Keratinocyte (primary cell): ENCODE results near the gene SMIM32. TPM values are rescaled to one million over a fixed set of nuclear protein-coding genes. Genes with fewer than 3 reads are reported as not detected.

Experiments
- DNase-seq: peaks from one replicate; pipeline ENCODE4 v3.0.0-alpha.2; 2011; ENCODE audit warnings: low read depth, missing footprints, low spot score
- FAIRE-seq: peaks from 2 replicates; lab custom pipeline; 2011; peaks lifted over from hg19 to GRCh38; lab: Jason Lieb, UNC
- H2AFZ ChIP-seq: 2 replicates; pipeline ENCODE4 v1.6.0; 2012; ENCODE audit warnings: low read length, control low read depth, inconsistent platforms; ENCODE audit not compliant: control insufficient read depth
- H3K27ac ChIP-seq: 2 replicates; pipeline ENCODE4 v1.5.1; 2011; ENCODE audit warnings: low read length; ENCODE audit not compliant: control insufficient read depth, insufficient read depth
- H3K27me3 ChIP-seq: 3 replicates; pipeline ENCODE4 v1.6.0; 2011; ENCODE audit warnings: low read length; ENCODE audit not compliant: control insufficient read depth, insufficient read depth; ENCODE audit errors: extremely low read depth
- H3K36me3 ChIP-seq, 2 experiments: 2 replicates in 1 of 2; 3 replicates in 1 of 2; pipeline ENCODE4 v1.5.1; 2011; ENCODE audit warnings: low read length in 2 of 2, mild to moderate bottlenecking in 1 of 2; ENCODE audit not compliant: control insufficient read depth in 2 of 2, insufficient read depth in 2 of 2; ENCODE audit errors: extremely low read depth in 1 of 2
- H3K4me1 ChIP-seq: 3 replicates; pipeline ENCODE4 v1.5.1; 2011; ENCODE audit warnings: low read length; ENCODE audit not compliant: control insufficient read depth, insufficient read depth; ENCODE audit errors: extremely low read depth
- H3K4me2 ChIP-seq: 3 replicates; pipeline ENCODE4 v1.6.0; 2011; ENCODE audit warnings: low read depth, low read length; ENCODE audit not compliant: control insufficient read depth, insufficient read depth; ENCODE audit errors: extremely low read depth
- H3K4me3 ChIP-seq, 3 experiments: fragments of 200-600 bp in 1 of 3; sonication (generic) in 1 of 3; 2 replicates in 2 of 3; 3 replicates in 1 of 3; pipeline ENCODE4 v1.5.1; 2011 to 2016; ENCODE audit warnings: low read length in 3 of 3, mild to moderate bottlenecking in 3 of 3, control low read depth in 2 of 3, inconsistent platforms in 1 of 3, low read depth in 1 of 3, mixed read lengths in 1 of 3, mixed run types in 1 of 3, moderate library complexity in 1 of 3; ENCODE audit not compliant: control insufficient read depth in 2 of 3, insufficient read depth in 2 of 3; ENCODE audit errors: extremely low read depth in 1 of 3
- H3K79me2 ChIP-seq: 2 replicates; pipeline ENCODE4 v1.6.0; 2012; ENCODE audit warnings: low read length; ENCODE audit not compliant: control insufficient read depth, insufficient read depth
- H3K9ac ChIP-seq: 3 replicates; pipeline ENCODE4 v1.6.0; 2011; ENCODE audit warnings: low read length; ENCODE audit not compliant: control insufficient read depth, insufficient read depth; ENCODE audit errors: extremely low read depth
- H3K9me1 ChIP-seq: 3 replicates; pipeline ENCODE4 v1.6.0; 2011; ENCODE audit warnings: low read length; ENCODE audit not compliant: control insufficient read depth, insufficient read depth; ENCODE audit errors: extremely low read depth
- H3K9me3 ChIP-seq: 2 replicates; pipeline ENCODE4 v1.5.1; 2012; ENCODE audit warnings: low read depth, low read length; ENCODE audit not compliant: control insufficient read depth
- H4K20me1 ChIP-seq: 3 replicates; pipeline ENCODE4 v1.6.0; 2011; ENCODE audit warnings: low read length; ENCODE audit not compliant: control insufficient read depth, insufficient read depth; ENCODE audit errors: extremely low read depth
- EZH2 ChIP-seq: IDR thresholded peaks from one replicate; pipeline ENCODE4 v1.6.1; 2012; ENCODE audit warnings: inconsistent platforms, mild to moderate bottlenecking, low read length, moderate library complexity
- dilution Hi-C: fragments of 300-500 bp; cut with MboI; formaldehyde crosslinking; loops from one replicate; pipeline ENCODE4 v1.7.0; 2020; ENCODE audit warnings: low sequenced_read_pairs; ENCODE audit not compliant: extremely low pct_ligation_motif_present
- polyA plus RNA-seq, 5 experiments: library from polyadenylated mRNA; depleted of rRNA in 3 of 5; stranded (reverse) in 3 of 5; stranded (forward) in 1 of 5; unstranded in 1 of 5; fragments of >200 nt; gene quantifications; 1 replicate in 1 of 5; 2 replicates in 3 of 5; 3 replicates in 1 of 5; pipeline versions ENCODE4 v1.2.1 to v1.2.3, GENCODE V29; 2011 to 2012; ENCODE audit warnings: missing spikeins in 2 of 5, low read depth in 1 of 5, low replicate concordance in 1 of 5
- TF ChIP-seq, protein P1 (sequence below), 3 experiments: IDR thresholded peaks in 1 of 3; conservative IDR thresholded peaks in 1 of 3; optimal IDR thresholded peaks in 1 of 3; 2 replicates in 2 of 3; 3 replicates in 1 of 3; pipeline versions ENCODE3 to v1.5.1; 2011; ENCODE audit warnings: low read length in 3 of 3, mild to moderate bottlenecking in 3 of 3, moderate library complexity in 2 of 3, control low read depth in 1 of 3, inconsistent platforms in 1 of 3; ENCODE audit not compliant: insufficient read depth in 2 of 3; ENCODE audit errors: extremely low read depth in 1 of 3

SMIM32 gene
- polyA plus RNA-seq, 1 donor (not counting 4 experiments of a cell fraction or from before 2014, with no cell fraction given), result not detected

DNA sequence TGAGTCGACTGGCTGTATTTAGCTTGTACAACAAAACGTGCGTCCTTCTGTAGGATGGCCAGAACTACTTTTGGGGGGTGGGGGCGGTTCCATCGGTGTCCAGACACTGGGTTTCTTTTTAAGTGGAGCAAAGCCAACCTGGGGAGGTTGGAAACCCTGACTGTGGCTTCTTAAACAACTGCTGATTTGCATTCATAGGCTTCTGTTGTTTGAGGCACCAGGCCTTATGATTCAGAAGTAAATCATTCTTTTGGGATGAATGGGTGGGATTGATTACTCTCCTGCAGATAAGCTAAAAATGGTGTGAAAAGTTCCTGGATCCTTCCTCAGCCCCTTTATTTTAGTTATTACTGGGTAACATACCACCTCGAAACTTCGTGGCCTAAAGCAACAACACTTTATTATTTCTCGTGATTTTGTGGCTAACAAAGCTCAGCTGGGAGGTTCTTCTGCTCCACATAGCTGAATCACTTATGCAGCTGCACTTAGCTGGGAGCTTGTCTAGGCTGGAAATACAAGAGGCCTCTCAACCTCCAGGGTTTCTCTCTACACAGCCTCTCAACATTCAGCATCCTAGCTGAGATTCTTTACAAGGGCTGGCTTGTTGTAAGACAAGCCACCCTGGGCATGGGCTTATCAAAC lies 12.2 kb upstream of the SMIM32 start:
- H3K9me1 ChIP-seq, result no peaks in the 10 kb centered on the region
- no peaks in the 10 kb centered on the region for H3K4me1 ChIP-seq
- no peak for TF ChIP-seq EZH2
- TF ChIP-seq, protein P1, sequence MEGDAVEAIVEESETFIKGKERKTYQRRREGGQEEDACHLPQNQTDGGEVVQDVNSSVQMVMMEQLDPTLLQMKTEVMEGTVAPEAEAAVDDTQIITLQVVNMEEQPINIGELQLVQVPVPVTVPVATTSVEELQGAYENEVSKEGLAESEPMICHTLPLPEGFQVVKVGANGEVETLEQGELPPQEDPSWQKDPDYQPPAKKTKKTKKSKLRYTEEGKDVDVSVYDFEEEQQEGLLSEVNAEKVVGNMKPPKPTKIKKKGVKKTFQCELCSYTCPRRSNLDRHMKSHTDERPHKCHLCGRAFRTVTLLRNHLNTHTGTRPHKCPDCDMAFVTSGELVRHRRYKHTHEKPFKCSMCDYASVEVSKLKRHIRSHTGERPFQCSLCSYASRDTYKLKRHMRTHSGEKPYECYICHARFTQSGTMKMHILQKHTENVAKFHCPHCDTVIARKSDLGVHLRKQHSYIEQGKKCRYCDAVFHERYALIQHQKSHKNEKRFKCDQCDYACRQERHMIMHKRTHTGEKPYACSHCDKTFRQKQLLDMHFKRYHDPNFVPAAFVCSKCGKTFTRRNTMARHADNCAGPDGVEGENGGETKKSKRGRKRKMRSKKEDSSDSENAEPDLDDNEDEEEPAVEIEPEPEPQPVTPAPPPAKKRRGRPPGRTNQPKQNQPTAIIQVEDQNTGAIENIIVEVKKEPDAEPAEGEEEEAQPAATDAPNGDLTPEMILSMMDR (optimal IDR thresholded peaks at IDR 0.05 in 1 of 3, IDR thresholded peaks at IDR 0.05 in 1 of 3, conservative IDR thresholded peaks at IDR 0.05 in 1 of 3; ENCODE audit: extremely low read depth in 1 of 3, insufficient read depth in 2 of 3, low read length in 3 of 3), result no peak
- H3K27ac ChIP-seq, result no peak overlapping the region
- dilution Hi-C loops, result no loop called here
- H3K4me3 ChIP-seq, result no peak overlapping the region
- no peak overlapping the region for H3K9ac ChIP-seq
- H3K79me2 ChIP-seq, result no peaks in the 10 kb centered on the region
- H3K36me3 ChIP-seq, result no peaks in the 10 kb centered on the region
- H4K20me1 ChIP-seq, result no peaks in the 10 kb centered on the region
- H2AFZ ChIP-seq, result no peak overlapping the region
- H3K27me3 ChIP-seq, result peaks cover 9% of the 10 kb centered on the region
- DNase-seq (no peak), FAIRE-seq (no peak)
- no peak overlapping the region for H3K4me2 ChIP-seq
- no peaks in the 10 kb centered on the region for H3K9me3 ChIP-seq

DNA sequence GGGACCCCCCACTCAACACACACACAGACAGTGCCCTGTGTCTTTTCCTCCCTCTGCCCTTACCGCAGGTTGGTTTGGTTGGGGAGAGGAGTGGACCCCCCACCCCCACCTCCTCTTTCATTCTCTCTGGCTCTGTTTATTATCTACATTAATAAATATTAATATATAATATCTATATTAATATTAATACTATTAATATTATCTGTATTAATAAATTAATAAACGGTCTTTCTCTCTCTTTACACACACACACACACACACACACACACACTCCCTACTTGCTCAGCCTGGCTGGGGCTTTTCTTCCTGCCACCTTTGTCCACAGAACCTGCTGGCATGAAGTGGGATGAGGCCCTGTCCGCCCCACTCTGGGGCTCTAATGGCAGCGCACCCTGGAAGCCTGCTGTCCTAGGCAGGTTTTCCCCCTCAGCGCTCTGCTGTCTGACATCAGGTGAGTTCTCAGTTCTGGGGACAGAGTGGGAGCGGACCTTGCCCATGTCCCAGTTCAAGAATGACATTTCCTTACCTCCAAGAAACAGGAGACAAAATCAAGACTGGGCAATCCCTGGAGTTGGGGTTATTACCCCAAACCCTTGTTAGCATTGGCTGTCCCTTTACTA lies 10.5 kb upstream of the SMIM32 start:
- no peak for DNase-seq
- no peaks in the 10 kb centered on the region for H3K4me1 ChIP-seq
- no peak for FAIRE-seq
- peaks cover 2% of the 10 kb centered on the region for H3K27me3 ChIP-seq
- no peaks in the 10 kb centered on the region for H3K36me3 ChIP-seq
- no peak overlapping the region for H3K9ac ChIP-seq
- H2AFZ ChIP-seq, result no peak overlapping the region
- TF ChIP-seq, protein P1 (optimal IDR thresholded peaks at IDR 0.05 in 1 of 3, IDR thresholded peaks at IDR 0.05 in 1 of 3, conservative IDR thresholded peaks at IDR 0.05 in 1 of 3; ENCODE audit: extremely low read depth in 1 of 3, insufficient read depth in 2 of 3, low read length in 3 of 3), result no peak
- TF ChIP-seq EZH2, result no peak
- H4K20me1 ChIP-seq, result no peaks in the 10 kb centered on the region
- no peaks in the 10 kb centered on the region for H3K79me2 ChIP-seq
- H3K27ac ChIP-seq, result no peak overlapping the region
- no peak overlapping the region for H3K4me2 ChIP-seq
- H3K4me3 ChIP-seq, result no peak overlapping the region
- H3K9me1 ChIP-seq, result no peaks in the 10 kb centered on the region
- dilution Hi-C loops, result no loop called here
- H3K9me3 ChIP-seq, result no peaks in the 10 kb centered on the region
